NOMO-1 treated with DMSO at 0.1 percent for 48 hours (cell line): ENCODE results near the gene PPP1R16B.
A peak's percentile ranks its signal among the peaks of the same experiment; 100 is the strongest.

Experiments used
- DNase-seq: peaks from one replicate; lab custom pipeline; 2025; ENCODE audit not compliant: unreplicated experiment; lab: John Stamatoyannopoulos, UW

Gene PPP1R16B

DNA sequence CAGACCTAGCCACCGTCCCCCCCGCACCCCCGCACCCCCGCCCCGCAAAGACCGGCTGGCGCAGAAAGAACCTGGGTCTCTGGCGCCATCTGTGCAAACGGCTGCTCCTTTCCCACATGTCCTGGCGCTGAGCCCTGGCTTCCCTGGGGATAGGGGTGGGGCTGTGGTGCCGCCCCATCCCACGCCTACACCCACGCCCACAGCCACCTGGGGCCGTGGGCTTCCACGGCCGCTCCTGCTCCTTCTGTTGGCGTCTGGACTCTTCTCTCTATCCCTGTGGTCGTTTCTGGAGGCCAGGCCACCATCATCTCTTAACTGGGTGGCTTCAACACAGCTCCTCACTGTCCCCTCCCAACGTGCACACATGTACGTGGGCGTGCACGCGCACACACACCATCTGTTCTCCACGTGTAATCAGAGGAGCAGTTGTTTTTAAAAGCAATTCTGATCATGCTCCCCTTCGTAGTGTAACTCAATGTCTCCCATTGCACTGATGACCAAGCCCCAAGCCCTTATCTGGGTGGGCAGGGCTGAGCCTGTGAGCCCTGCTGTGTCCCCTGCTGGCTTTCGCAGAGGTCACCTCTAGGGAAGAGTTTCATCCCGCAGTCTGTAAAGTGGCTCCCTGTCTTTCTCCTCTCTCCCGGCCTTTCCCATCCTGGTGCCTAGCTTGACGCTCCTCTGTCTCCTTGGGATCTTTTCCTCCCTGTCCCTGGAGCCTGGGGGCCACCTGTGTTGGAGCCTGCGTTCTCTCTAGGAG is 88.8 kb downstream of the PPP1R16B start:
- DNase-seq: no peak

DNA sequence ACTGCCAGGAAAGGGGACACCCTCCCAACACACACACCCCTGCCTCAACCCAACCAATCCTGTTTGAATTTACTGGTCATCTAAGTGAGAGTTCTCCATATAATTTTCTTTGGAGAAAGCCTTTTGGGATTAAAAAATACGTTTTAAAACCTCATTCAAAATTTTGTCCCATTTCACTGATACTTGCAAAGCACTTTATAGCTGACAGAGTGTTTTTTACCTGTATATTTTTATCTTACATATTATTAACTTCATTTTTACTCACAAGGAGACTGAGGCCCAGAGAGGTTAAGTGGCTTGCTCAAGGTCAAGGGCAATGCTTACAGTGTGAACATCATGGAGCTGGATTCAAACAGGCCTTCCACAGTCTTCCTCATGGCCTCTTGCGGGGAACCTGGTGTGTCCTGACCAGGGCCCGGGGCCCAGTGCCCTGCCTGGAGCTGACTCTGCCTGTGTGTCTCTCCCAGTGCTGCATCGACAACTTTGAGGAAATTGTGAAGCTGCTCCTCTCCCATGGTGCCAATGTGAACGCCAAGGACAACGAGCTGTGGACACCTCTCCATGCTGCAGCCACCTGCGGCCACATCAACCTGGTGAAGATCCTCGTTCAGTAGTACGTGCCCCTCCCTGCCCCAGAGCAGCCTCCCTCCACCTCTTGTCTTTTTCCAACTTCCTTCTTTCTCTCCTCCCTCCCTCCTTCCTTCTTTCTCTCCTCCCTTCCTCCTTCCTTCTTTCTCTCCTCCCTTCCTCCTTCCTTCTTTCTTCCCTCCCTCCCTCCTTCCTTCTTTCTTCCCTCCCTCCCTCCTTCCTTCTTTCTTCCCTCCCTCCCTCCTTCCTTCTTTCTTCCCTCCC is 89.8 kb downstream of the PPP1R16B start:
- no peak for DNase-seq

DNA sequence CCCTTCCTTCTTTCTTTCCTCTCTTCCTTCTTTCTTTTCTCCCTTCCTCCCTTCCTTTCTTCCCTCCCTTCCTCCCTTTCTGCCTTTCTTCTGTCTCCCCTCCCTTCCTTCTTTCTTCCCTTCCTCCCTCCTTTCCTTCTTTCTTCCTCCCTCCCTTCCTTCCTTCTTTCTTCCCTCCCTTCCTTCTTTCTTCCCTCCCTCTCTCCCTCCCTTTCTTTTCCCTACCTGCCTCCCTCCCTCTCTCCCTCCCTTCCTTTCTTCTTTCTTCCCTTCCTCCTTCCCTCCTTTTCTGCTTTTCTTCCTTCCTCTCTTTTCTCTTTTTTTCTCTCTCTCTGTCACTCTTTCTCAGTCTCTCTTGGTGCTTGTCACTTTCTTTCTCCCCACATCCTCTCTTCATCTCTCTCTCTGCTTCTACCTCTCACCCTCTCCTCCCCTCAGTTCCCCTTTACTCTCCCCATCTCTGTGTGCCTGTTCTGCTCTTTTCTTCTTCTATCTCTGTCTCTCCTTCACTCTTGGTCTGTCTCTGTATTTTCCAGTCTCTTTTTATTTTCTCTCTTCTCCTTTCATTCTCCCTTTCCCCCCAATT is 90.6 kb downstream of the PPP1R16B start:
- no peak for DNase-seq

DNA sequence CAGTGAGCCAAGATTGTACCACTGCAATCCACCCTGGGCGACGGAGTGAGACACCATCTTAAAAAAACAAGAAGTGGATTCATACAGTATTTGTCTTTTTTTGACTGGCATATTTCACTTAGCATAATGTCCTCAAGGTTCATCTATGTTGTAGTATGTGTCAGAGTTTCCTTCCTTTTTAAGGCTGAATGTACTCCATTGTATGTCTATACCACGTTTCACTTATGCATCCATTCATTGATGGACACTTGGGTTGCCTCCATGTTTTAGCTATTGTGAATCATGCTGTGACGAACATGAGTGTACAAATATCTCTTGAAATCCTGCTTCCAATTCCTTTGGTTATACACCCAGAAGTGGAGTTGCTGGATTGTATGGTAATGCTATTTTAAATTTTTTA is 91.8 kb downstream of the PPP1R16B start:
- no peak for DNase-seq

DNA sequence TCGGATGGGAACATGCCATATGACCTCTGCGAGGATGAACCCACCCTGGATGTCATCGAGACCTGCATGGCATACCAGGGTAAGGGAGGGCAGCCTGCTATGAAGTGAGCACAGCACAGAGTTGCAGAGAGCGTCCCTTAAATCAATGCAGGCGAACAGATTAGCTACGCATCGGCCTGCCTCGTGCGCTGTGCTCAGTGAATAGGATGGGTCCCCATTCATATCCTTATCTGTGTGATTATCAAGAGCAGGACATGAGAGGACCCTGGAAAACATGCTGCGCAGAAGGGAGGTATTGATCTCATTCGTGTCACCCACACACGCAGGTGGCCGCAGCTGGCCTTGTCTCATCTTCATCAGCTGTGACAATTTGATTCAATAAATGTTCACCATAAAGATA is 95.1 kb downstream of the PPP1R16B start:
- no peak for DNase-seq

DNA sequence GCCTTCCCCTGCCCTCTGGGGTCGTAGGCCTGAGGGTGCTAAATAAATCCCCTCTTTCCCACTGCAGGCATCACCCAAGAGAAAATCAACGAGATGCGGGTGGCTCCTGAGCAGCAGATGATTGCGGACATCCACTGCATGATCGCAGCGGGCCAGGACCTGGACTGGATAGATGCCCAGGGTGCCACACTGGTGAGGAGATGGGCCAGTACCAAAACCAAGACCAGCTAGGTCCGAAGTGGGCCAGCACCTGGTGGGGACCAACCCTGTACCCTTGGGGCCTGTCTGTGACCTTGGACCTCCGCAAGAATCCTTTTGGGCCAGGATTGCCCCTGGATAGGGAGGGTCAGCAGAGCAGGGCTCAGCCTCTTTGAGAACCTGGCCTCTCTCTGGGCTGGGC is 97.1 kb downstream of the PPP1R16B start:
- DNase-seq: no peak

DNA sequence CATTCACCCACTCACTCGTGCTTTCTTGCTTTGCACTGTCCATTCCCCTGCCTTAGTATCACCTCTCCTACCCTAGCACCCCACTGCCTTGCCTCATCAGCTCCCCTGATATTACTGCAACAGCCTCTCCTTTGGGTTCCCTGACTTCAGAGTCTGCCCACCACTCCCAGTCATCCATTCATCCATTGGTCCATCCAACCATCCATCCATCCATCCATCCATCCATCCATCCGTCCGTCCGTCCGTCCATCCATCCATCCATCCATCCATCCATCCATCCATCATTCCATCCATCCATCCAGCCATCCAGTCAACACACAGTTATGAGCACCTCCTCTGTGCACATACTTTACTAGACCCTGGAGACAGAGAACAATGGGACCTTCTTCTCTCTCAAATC is 97.8 kb downstream of the PPP1R16B start:
- no peak for DNase-seq

DNA sequence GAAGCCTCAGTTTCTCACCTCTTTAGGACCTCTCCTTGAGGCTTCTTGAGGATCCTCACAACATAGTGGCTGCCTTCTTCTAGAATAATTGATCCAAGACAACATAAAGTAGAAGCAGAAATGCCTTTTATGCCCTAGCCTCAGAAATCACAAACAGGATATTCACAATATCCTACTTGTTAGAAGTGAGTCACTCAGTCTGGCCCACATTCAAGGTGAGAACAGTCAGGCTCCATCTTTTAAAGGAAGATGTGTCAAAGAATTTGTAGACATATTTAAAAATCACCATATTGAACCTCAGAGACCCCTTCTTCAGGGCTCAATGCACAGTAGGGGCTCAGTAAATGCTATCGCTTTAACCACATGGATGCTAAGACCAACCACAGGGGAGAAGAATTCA is 99.9 kb downstream of the PPP1R16B start:
- DNase-seq: no peak

DNA sequence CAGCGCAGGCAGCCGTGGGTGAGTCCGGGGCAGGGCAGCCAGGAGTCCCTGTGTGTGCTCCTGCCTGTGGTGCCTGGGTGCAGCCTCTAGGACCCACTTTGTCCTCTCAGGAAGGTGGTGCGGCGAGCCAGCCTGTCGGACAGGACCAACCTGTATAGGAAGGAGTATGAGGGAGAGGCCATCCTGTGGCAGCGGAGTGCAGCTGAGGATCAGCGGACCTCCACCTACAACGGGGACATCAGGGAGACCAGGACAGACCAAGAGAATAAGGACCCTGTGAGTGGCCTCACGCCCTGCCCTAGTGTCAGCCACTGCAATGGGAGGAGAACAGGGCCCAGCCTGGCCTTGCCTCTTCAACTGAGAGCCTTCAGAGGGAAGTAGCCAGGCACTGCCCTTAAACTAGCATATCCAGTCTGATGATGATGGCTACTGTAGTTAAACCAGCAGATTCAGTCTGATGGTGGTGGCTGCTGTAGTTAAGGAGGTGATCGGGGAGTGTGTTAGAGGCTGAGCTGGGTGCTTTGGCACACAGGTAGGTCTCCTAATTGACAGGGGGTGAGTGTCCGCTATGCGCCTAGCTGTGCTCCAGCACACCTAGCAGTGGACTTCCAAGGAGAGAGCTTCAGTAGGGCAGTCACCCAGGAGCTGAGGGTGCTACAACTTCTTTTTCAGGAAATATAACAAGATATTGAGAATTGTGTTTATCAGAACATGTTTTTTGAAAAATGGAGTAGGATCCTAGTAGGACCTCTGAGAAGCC is 102.6 kb downstream of the PPP1R16B start:
- DNase-seq: no peak

DNA sequence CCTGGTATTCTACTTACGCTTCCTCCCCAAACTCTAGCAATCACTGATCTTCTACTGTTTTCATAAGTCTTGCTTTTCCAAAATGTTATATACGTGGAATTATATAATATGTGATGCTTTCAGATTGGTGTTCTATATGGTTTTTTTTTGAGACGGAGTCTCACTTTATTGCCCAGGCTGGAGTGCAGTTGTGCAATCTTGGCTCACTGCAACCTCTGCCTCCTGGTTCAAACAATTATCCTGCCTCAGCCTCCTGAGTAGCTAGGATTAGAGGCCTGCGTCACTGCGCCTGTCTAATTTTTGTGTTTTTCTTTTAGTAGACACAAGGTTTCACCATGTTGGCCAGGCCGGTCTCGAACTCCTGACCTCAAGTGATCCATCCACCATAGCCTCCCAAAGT is 109.9 kb downstream of the PPP1R16B start:
- no peak for DNase-seq

DNA sequence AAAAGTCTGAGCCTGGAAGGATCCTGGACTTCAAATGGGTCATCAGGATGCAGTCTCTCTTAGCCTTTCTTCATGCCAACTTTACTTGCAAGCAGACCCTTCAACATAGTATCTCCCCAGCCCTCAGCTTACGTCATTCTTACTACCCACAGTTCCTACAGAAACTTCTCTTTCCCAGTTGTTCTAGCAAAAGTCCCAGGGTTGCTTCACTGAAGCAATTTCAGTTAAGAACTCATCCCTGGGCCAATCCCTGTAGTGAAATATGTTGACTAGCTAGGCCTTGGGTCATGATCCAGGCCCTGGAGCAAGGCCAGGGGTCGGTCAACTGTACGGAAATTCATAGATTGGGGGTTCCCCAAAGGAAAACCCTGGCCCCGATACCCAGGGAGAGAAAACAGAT is 112.2 kb downstream of the PPP1R16B start:
- DNase-seq: no peak

DNA sequence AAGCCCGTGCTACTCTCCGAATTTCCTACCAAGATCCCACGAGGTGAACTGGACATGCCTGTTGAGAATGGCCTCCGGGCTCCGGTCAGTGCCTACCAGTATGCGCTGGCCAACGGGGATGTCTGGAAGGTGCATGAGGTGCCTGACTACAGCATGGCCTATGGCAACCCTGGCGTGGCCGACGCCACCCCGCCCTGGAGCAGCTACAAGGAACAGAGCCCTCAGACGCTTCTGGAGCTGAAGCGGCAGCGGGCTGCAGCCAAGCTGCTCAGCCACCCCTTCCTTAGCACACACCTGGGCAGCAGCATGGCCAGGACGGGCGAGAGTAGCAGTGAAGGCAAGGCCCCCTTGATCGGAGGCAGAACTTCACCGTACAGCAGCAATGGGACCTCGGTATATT is 112.7 kb downstream of the PPP1R16B start:
- no peak for DNase-seq

DNA sequence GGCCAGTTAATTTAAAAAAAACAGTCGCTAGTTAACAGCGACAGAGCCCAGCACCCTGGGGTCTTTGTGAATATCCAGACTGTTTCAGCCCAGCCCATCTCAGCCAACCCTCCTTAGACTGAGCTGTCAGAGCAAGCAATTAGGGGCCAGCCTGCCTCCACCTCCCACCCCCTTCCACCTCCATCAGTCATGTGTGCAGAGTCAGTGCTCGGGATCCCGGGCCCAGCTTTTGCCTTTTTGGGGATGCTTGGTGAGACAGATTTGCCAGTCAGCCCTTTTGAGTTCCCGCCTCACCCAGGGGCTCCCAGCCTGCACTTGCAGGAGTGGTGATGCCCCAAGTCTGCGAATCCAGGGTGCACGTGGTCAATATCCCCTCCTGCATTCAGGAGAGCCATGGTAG is 114.2 kb downstream of the PPP1R16B start:
- DNase-seq: no peak

DNA sequence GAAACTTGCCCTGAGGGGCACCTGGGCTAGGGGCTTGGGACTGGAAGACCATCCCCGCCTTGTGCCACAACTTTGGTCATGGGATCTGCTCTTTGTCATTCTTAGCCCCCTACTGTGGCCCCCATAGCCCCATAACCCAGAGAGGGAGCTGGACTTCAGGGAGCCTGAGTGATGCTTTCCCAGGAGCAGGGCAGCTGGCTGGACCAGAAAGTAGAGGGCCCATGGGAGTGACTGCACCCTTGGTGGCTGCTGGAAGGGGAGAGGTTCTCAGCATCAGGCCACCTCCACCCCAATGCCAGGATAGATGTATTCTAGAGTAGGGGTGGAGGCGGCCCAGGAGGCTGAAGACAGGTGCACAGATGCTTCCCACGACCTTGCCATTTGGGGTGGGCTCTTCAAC is 114.9 kb downstream of the PPP1R16B start:
- no peak for DNase-seq

DNA sequence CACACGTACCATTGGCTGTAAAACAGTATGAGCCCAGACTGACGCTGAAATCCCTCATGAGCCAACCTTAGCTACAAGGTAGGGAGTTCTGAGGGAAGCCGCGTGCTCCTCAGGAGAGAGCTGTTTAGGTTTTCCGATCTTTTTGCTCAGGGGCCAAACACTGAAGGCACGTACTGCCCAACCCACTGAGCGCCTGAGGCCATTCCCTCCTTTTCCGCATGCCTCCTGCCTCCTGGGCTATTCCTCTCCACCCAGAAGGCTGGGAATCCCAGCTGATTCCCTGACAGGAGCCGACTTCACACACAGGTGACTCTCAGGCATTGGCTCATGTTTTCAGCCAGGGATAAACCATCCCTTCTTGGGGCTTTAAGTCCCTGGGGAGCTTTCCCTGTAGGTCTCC is 115.4 kb downstream of the PPP1R16B start:
- DNase-seq: no peak

DNA sequence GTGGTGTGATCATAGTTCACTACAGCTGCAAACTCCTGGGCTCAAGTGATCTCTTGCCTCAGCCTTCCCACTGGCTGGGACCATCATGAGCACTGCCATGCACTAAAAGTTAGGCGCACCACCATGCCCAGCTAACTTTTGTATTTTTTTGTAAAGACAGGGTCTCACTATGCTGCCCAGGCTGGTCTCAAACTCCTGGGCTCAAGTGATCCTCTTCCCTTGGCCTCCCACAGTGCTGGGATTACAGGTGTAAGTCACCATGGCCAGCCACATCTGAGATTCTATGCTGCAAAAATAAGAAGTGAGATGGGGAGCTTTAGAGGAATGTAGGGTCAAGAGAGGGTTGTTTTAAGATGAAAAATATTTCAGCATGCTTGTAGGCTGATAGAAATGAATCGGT is 119.2 kb downstream of the PPP1R16B start:
- no peak for DNase-seq

DNA sequence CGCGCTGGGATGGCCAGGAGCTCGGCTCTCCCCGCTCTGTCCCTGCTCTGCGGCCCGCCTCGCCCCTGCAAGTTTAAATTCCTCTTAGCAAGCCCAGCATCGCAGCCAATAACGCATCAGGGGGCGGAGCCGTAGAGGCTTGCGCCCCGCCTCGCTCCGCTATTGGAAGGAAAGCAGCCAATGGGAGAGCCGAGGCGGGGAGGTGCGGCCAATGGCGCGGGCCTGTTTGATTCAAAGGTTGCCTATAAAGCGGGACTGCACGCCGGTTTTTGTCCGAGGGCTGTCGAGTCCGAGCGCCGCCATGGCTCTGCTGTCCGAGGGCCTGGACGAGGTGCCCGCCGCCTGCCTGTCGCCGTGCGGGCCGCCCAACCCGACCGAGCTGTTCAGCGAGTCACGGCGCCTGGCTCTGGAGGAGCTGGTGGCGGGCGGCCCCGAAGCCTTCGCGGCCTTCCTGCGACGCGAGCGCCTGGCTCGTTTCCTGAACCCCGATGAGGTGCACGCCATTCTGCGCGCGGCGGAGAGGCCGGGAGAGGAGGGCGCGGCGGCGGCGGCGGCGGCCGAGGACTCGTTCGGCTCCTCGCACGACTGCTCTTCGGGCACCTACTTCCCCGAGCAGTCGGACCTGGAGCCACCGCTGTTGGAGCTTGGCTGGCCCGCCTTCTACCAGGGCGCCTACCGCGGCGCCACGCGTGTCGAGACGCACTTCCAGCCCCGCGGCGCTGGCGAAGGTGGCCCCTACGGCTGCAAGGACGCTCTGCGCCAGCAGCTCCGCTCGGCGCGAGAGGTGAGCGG is 120.8 kb downstream of the PPP1R16B start, which contains the start of gene FAM83D:
Gene FAM83D, plus strand, starts transcription at position 276 of the 792 bp plus-strand sequence. Its CDS starts 26 bp downstream, at position 302.
- peak; percentile 98 for DNase-seq

DNA sequence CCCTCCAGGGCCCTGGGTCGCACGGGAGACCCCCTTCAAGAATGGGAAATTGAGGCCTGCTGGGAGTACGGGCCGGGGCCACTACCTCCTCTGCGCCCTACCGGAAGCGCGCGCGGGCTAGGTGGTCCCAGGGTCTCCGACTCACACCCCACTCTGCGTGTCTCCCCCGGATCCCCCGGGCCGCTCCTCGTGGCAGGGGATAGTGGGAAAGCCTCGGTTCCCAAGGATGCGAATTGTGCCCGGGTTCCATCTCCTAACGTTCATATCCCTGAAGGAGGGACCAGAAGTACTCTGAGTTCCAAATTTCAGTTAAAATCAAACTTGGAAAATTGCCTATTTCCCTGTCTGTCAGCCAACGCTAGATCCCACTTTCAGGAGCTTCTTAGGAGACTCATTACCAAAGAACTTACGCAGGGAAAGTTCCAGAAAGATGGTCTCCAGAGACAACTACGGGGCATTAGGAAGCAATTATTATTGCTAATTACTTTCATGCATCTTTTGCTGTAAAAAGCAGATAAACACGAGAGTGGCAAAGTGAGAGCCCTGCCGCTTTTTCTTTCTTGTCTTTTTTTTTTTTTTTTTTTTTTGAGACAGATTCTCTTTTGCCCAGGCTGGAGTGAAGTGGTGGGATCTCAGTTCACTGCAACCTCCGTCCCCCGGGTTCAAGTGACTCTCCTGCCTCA is 121.6 kb downstream of the PPP1R16B start:
- no peak for DNase-seq

DNA sequence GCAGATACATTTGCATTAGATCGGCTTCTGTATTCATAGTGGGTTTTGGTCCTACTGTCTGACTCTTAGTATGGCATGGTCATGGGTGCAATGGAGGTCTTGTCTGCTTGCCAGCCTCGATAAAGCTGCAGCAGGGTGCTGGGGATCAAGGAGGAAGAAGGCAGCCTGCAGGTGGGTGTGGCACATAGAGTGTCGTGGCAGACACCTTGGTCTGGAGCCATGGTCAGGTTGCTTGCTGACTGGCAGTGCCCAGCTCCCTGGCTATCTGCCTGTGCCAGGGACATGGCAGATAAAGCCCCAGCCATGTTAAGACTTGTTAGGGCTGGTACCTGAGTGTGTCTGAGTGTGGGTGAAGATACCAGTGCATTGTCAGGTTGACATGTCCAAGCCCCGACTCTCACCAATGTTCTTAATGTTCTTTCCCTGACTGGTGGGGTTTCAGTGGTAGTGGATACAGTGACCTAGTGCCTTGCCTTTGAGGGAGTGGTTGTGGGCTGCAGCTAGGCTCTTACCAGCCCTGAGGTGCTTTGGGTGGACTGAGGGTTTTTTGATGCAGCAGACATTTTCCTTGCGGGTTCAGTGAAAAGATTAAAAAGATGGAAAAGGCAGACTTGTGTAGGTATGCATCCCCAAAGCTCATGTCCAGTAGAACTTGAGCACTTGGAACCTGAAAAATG is 122.5 kb downstream of the PPP1R16B start:
- peak; percentile 7 for DNase-seq
